PC-3 (cell line): ENCODE data around the gene RIMBP2. TPM values are rescaled to one million over a fixed set of nuclear protein-coding genes. Genes with fewer than 3 reads are reported as not detected.

ENCODE experiments used
- ATAC-seq: fragments of 200-7000 bp; cut with Tn5 transposase; 2 replicates; pipeline ENCODE4 v1.9.1; 2020; ENCODE audit warnings: mild to moderate bottlenecking, moderate library complexity
- BruUV-seq: library from RNA; stranded (reverse); fragments of 400-500 nt; replicated peaks from 2 replicates; lab custom pipeline; 2021; lab: Mats Ljungman, UMichigan
- CTCF ChIA-PET: fragments of 300-600 bp; sonication (Branson Sonifier 250); formaldehyde crosslinking; loops from one replicate; lab custom pipeline; 2022; ENCODE audit warnings: antibody characterized with exemption; lab: Charles Lee
- POLR2A ChIA-PET: fragments of 300-600 bp; sonication (Branson Sonifier 250); formaldehyde crosslinking; loops from one replicate; lab custom pipeline; 2022; ENCODE audit warnings: antibody characterized with exemption; ENCODE audit not compliant: unreplicated experiment; lab: Charles Lee
- DNase-seq: peaks from one replicate; pipeline ENCODE4 v3.0.0-alpha.2; 2015
- H2AFZ ChIP-seq: fragments of 300-600 bp; sonication (generic); 2 replicates; pipeline ENCODE4 v1.6.0; 2016; ENCODE audit warnings: antibody characterized with exemption, low read length
- H3F3A ChIP-seq: fragments of 300-600 bp; sonication (generic); one replicate; pipeline ENCODE4 v1.6.0; 2017; ENCODE audit warnings: antibody characterized with exemption, low read length, control low read depth, mild to moderate bottlenecking; ENCODE audit not compliant: unreplicated experiment
- H3K27ac ChIP-seq: fragments of 300-600 bp; sonication (generic); 2 replicates; pipeline ENCODE4 v1.5.1; 2016; ENCODE audit warnings: mild to moderate bottlenecking, low read length
- H3K27me3 ChIP-seq: fragments of 300-600 bp; sonication (generic); 2 replicates; pipeline ENCODE4 v1.6.1; 2016; ENCODE audit warnings: low read length, mixed read lengths
- H3K36me3 ChIP-seq: fragments of 300-600 bp; sonication (generic); 2 replicates; pipeline ENCODE4 v1.6.1; 2016; ENCODE audit warnings: low read depth, mixed run types, low read length, mixed read lengths
- H3K4me1 ChIP-seq: fragments of 300-600 bp; sonication (generic); 2 replicates; pipeline ENCODE4 v1.5.1; 2016; ENCODE audit warnings: low read length; ENCODE audit not compliant: insufficient read depth
- H3K4me2 ChIP-seq: fragments of 300-600 bp; sonication (generic); 2 replicates; pipeline ENCODE4 v1.6.0; 2016; ENCODE audit warnings: low read length
- H3K4me3 ChIP-seq: fragments of 300-600 bp; sonication (generic); 2 replicates; pipeline ENCODE4 v1.5.1; 2016; ENCODE audit warnings: mild to moderate bottlenecking, low read length, mixed read lengths
- H3K79me2 ChIP-seq: fragments of 300-600 bp; sonication (generic); 2 replicates; pipeline ENCODE4 v1.6.1; 2017; ENCODE audit warnings: low read length, mixed read lengths
- H3K9ac ChIP-seq: fragments of 300-600 bp; sonication (generic); 2 replicates; pipeline ENCODE4 v1.6.0; 2016; ENCODE audit warnings: mild to moderate bottlenecking, low read length
- H3K9me2 ChIP-seq: fragments of 300-600 bp; sonication (generic); replicated peaks from 2 replicates; pipeline ENCODE4 v1.6.1; 2016; ENCODE audit warnings: mixed run types, low read length, mixed read lengths
- H3K9me3 ChIP-seq: fragments of 300-600 bp; sonication (generic); 2 replicates; pipeline ENCODE4 v1.6.1; 2016; ENCODE audit warnings: low read length, mixed read lengths
- H4K20me1 ChIP-seq: fragments of 300-600 bp; sonication (generic); 2 replicates; pipeline ENCODE4 v1.6.1; 2016; ENCODE audit warnings: low read length, mixed read lengths
- EZH2 ChIP-seq: fragments of 300-600 bp; sonication (generic); IDR thresholded peaks from one replicate; pipeline ENCODE4 v1.6.1; 2017; ENCODE audit warnings: antibody characterized with exemption, mild to moderate bottlenecking, low read length; ENCODE audit not compliant: unreplicated experiment
- EZH2phosphoT487 ChIP-seq: fragments of 300-600 bp; sonication (generic); IDR thresholded peaks from 2 replicates; pipeline ENCODE4 v1.6.1; 2018; ENCODE audit warnings: mild to moderate bottlenecking, antibody characterized with exemption, low read length, borderline replicate concordance
- intact Hi-C: fragments of 100-400 bp; cut with micrococcal nuclease; formaldehyde crosslinking; loops from 2 replicates; pipeline ENCODE4 v1.9.0; 2023
- total RNA-seq: library from RNA; depleted of rRNA; stranded (reverse); fragments of >200 nt; gene quantifications from 2 replicates; pipeline ENCODE4 v1.2.3, GENCODE V29; 2014
- TF ChIP-seq, protein P1 (sequence below): fragments of 300-600 bp; sonication (generic); conservative IDR thresholded peaks from 2 replicates; pipeline ENCODE4 v1.5.1; 2017; ENCODE audit warnings: antibody characterized with exemption, low read depth, mild to moderate bottlenecking, low read length

Gene RIMBP2
- total RNA-seq, 1 experiment from 2014 or later: not detected

GRCh38 chr12:130524759-130525158 lies 191.3 kb downstream of the RIMBP2 start:
- no peak overlapping the region for H2AFZ ChIP-seq

GRCh38 chr12:130523863-130524614 lies 192.1 kb downstream of the RIMBP2 start:
- Histone ChIP-seq H3F3A (no peaks in the 10 kb centered on the region), H3K27ac (no peak overlapping the region), H4K20me1 (no peaks in the 10 kb centered on the region), H3K36me3 (no peaks in the 10 kb centered on the region), H3K27me3 (no peaks in the 10 kb centered on the region), H2AFZ (no peak overlapping the region), H3K4me2 (no peak overlapping the region), H3K4me3 (no peak overlapping the region), H3K79me2 (no peaks in the 10 kb centered on the region), H3K4me1 (no peaks in the 10 kb centered on the region), H3K9me2 (no peaks in the 10 kb centered on the region), H3K9me3 (no peaks in the 10 kb centered on the region), H3K9ac (no peak overlapping the region)
- DNase-seq (no peak), ATAC-seq (no peak)
- no TSS peak for BruUV-seq
- TF ChIP-seq EZH2phosphoT487: no peak
- no peak for TF ChIP-seq EZH2
- TF ChIP-seq, protein P1, sequence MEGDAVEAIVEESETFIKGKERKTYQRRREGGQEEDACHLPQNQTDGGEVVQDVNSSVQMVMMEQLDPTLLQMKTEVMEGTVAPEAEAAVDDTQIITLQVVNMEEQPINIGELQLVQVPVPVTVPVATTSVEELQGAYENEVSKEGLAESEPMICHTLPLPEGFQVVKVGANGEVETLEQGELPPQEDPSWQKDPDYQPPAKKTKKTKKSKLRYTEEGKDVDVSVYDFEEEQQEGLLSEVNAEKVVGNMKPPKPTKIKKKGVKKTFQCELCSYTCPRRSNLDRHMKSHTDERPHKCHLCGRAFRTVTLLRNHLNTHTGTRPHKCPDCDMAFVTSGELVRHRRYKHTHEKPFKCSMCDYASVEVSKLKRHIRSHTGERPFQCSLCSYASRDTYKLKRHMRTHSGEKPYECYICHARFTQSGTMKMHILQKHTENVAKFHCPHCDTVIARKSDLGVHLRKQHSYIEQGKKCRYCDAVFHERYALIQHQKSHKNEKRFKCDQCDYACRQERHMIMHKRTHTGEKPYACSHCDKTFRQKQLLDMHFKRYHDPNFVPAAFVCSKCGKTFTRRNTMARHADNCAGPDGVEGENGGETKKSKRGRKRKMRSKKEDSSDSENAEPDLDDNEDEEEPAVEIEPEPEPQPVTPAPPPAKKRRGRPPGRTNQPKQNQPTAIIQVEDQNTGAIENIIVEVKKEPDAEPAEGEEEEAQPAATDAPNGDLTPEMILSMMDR: no peak
- intact Hi-C loops: no loop called here
- ChIA-PET POLR2A (no interaction called here), CTCF (no interaction called here)

More at GRCh38 chr12:130524759-130525158, 191.3 kb downstream of the RIMBP2 start:
- Histone ChIP-seq H3K9me2 (no peaks in the 10 kb centered on the region), H3K4me1 (no peaks in the 10 kb centered on the region), H3K27me3 (no peaks in the 10 kb centered on the region), H3F3A (no peaks in the 10 kb centered on the region), H3K79me2 (no peaks in the 10 kb centered on the region), H3K36me3 (no peaks in the 10 kb centered on the region), H3K4me3 (no peak overlapping the region), H3K4me2 (no peak overlapping the region), H4K20me1 (no peaks in the 10 kb centered on the region), H3K9me3 (no peaks in the 10 kb centered on the region), H3K9ac (no peak overlapping the region), H3K27ac (no peak overlapping the region)
- TF ChIP-seq EZH2 (no peak), EZH2phosphoT487 (no peak)
- TF ChIP-seq, protein P1: no peak
- DNase-seq: no peak
- no TSS peak for BruUV-seq
- ChIA-PET POLR2A (no interaction called here), CTCF (no interaction called here)
- intact Hi-C loops: no loop called here
- ATAC-seq: no peak

GRCh38 chr12:130523208-130523607 lies 192.9 kb downstream of the RIMBP2 start:
- DNase-seq (no peak), ATAC-seq (no peak)
- H2AFZ ChIP-seq: no peak overlapping the region
- H3K36me3 ChIP-seq: no peaks in the 10 kb centered on the region
- H3K27me3 ChIP-seq: no peaks in the 10 kb centered on the region
- no peaks in the 10 kb centered on the region for H3K9me3 ChIP-seq
- no peak overlapping the region for H3K9ac ChIP-seq
- H3K4me1 ChIP-seq: no peaks in the 10 kb centered on the region
- H3K9me2 ChIP-seq: no peaks in the 10 kb centered on the region
- TF ChIP-seq, protein P1: no peak
- TF ChIP-seq EZH2phosphoT487 (no peak), EZH2 (no peak)
- no peak overlapping the region for H3K27ac ChIP-seq
- H3K79me2 ChIP-seq: no peaks in the 10 kb centered on the region
- no TSS peak for BruUV-seq
- H3K4me2 ChIP-seq: no peak overlapping the region
- H4K20me1 ChIP-seq: no peaks in the 10 kb centered on the region
- CTCF ChIA-PET: no interaction called here
- H3K4me3 ChIP-seq: no peak overlapping the region
- intact Hi-C loops: no loop called here
- POLR2A ChIA-PET: no interaction called here
- no peaks in the 10 kb centered on the region for H3F3A ChIP-seq
